HEK293 (cell line): ENCODE measurements around the gene GJA9.
A peak's percentile ranks its signal among the peaks of the same experiment; 100 is the strongest.
"Not testable (repeated sequence)": the region's sequence is repeated elsewhere in the genome, so short reads cannot be mapped to it uniquely, and the experiment has no call there.

ENCODE experiments used
- CTCF ChIA-PET: fragments of 350-600 bp; formaldehyde crosslinking; extraction: SDS; loops from one replicate; lab custom pipeline; 2021; ENCODE audit warnings: antibody characterized with exemption; lab: Yijun Ruan, JAX
- POLR2A ChIA-PET: fragments of 300-600 bp; formaldehyde crosslinking; extraction: SDS; loops from one replicate; lab custom pipeline; 2020; ENCODE audit warnings: antibody characterized with exemption, inconsistent platforms; lab: Yijun Ruan, JAX
- H3K27ac ChIP-seq: fragments of 200-500 bp; sonication (Bioruptor generic); 2 replicates; pipeline ENCODE4 v1.5.1; 2014; ENCODE audit warnings: low read depth, low read length, control low read depth, inconsistent platforms; ENCODE audit errors: extremely low read depth
- H3K36me3 ChIP-seq, 2 experiments: fragments of 200-500 bp in 1 of 2; sonication (Bioruptor generic) in 1 of 2; 1 replicate in 1 of 2; 2 replicates in 1 of 2; pipeline ENCODE4 v1.5.1; 2014 to 2017; ENCODE audit warnings: inconsistent platforms in 2 of 2, low read length in 2 of 2; ENCODE audit not compliant: control insufficient read depth in 2 of 2, insufficient read depth in 1 of 2
- H3K4me1 ChIP-seq: fragments of 200-500 bp; sonication (Bioruptor generic); 2 replicates; pipeline ENCODE4 v1.5.1; 2014; ENCODE audit warnings: mild to moderate bottlenecking, low read length, inconsistent platforms; ENCODE audit not compliant: control insufficient read depth, insufficient read depth
- H3K4me3 ChIP-seq: 2 replicates; pipeline ENCODE4 v1.5.1; 2011; ENCODE audit warnings: low read depth, mild to moderate bottlenecking, control low read depth, low read length, moderate library complexity
- H3K9me3 ChIP-seq: fragments of 200-500 bp; sonication (Bioruptor generic); 2 replicates; pipeline ENCODE4 v1.5.1; 2014; ENCODE audit warnings: low read depth, low read length, inconsistent platforms; ENCODE audit not compliant: control insufficient read depth, insufficient read depth
- HOXD13 ChIP-seq: sonication (generic); formaldehyde crosslinking; IDR thresholded peaks from 2 replicates; pipeline ENCODE4 v1.8.0; 2022; ENCODE audit warnings: missing genetic modification reagents, borderline replicate concordance
- KLF9 ChIP-seq: fragments of 450-650 bp; formaldehyde crosslinking; IDR thresholded peaks from 2 replicates; pipeline ENCODE4 v1.5.1; 2016; ENCODE audit warnings: missing biosample characterization, missing genetic modification characterization, low read depth
- OSR2 ChIP-seq: fragments of 450-650 bp; formaldehyde crosslinking; IDR thresholded peaks from 2 replicates; pipeline ENCODE4 v1.5.1; 2016; ENCODE audit warnings: missing biosample characterization, missing genetic modification characterization
- PRDM1 ChIP-seq: fragments of 450-650 bp; formaldehyde crosslinking; IDR thresholded peaks from 2 replicates; pipeline ENCODE4; 2016; ENCODE audit warnings: missing biosample characterization, missing genetic modification characterization
- REPIN1 ChIP-seq: fragments of 450-650 bp; formaldehyde crosslinking; IDR thresholded peaks from 2 replicates; pipeline ENCODE4 v1.5.1; 2017; ENCODE audit warnings: missing biosample characterization, missing genetic modification characterization, low read depth
- ZNF146 ChIP-seq: fragments of 450-650 bp; formaldehyde crosslinking; IDR thresholded peaks from 2 replicates; pipeline ENCODE4 v1.5.1; 2016; ENCODE audit warnings: missing biosample characterization, missing genetic modification characterization
- ZNF391 ChIP-seq: fragments of 450-650 bp; formaldehyde crosslinking; IDR thresholded peaks from 2 replicates; pipeline ENCODE4 v1.5.1; 2016; ENCODE audit warnings: low read depth, missing biosample characterization, missing genetic modification characterization, borderline replicate concordance
- ZNF433 ChIP-seq: fragments of 450-650 bp; formaldehyde crosslinking; IDR thresholded peaks from 2 replicates; pipeline ENCODE4 v1.5.1; 2016; ENCODE audit warnings: missing biosample characterization, missing genetic modification characterization, low read depth
- ZNF510 ChIP-seq: fragments of 450-650 bp; formaldehyde crosslinking; IDR thresholded peaks from 2 replicates; pipeline ENCODE4 v1.5.1; 2018; ENCODE audit warnings: mild to moderate bottlenecking, missing genetic modification characterization, missing biosample characterization; ENCODE audit not compliant: insufficient replicate concordance
- ZNF548 ChIP-seq: fragments of 450-650 bp; formaldehyde crosslinking; IDR thresholded peaks from 2 replicates; pipeline ENCODE4 v1.5.1; 2016; ENCODE audit warnings: missing biosample characterization, missing genetic modification characterization
- ZNF596 ChIP-seq: fragments of 450-650 bp; IDR thresholded peaks from 2 replicates; pipeline ENCODE4 v1.5.0; 2018; ENCODE audit warnings: missing biosample characterization, mild to moderate bottlenecking, missing genetic modification characterization, moderate library complexity
- ZNF610 ChIP-seq: fragments of 450-650 bp; formaldehyde crosslinking; IDR thresholded peaks from 2 replicates; pipeline ENCODE4 v1.5.1; 2016; ENCODE audit warnings: missing biosample characterization, missing genetic modification characterization, borderline replicate concordance
- ZNF626 ChIP-seq: fragments of 450-650 bp; sonication (Bioruptor Pico); formaldehyde crosslinking; IDR thresholded peaks from 2 replicates; pipeline ENCODE4 v1.5.1; 2018; ENCODE audit warnings: missing biosample characterization, missing genetic modification characterization, inconsistent platforms
- ZNF785 ChIP-seq: fragments of 450-650 bp; formaldehyde crosslinking; IDR thresholded peaks from 2 replicates; pipeline ENCODE4 v1.5.1; 2016; ENCODE audit warnings: missing biosample characterization, missing genetic modification characterization
- ZNF830 ChIP-seq: fragments of 450-650 bp; IDR thresholded peaks from 2 replicates; pipeline ENCODE4 v1.5.0; 2018; ENCODE audit warnings: missing biosample characterization, missing genetic modification characterization, low read depth, mild to moderate bottlenecking, moderate library complexity
- ZSCAN23 ChIP-seq: fragments of 450-650 bp; formaldehyde crosslinking; IDR thresholded peaks from 2 replicates; pipeline ENCODE4 v1.5.1; 2016; ENCODE audit warnings: missing biosample characterization, missing genetic modification characterization
- TF ChIP-seq, protein P1 (sequence below): fragments of 450-650 bp; formaldehyde crosslinking; IDR thresholded peaks from 2 replicates; pipeline ENCODE4 v1.5.1; 2016; ENCODE audit warnings: missing biosample characterization, missing genetic modification characterization
- TF ChIP-seq, protein P2 (sequence below): fragments of 450-650 bp; formaldehyde crosslinking; IDR thresholded peaks from 2 replicates; pipeline ENCODE4 v1.5.1; 2016; ENCODE audit warnings: missing biosample characterization, missing genetic modification characterization, borderline replicate concordance
- TF ChIP-seq, protein P3 (sequence below): fragments of 450-650 bp; formaldehyde crosslinking; IDR thresholded peaks from 2 replicates; pipeline ENCODE4 v1.5.1; 2016; ENCODE audit warnings: missing biosample characterization, missing genetic modification characterization
- TF ChIP-seq, protein P4 (sequence below): fragments of 450-650 bp; formaldehyde crosslinking; IDR thresholded peaks from 2 replicates; pipeline ENCODE4 v1.5.1; 2016; ENCODE audit warnings: missing biosample characterization, missing genetic modification characterization

Gene GJA9

DNA sequence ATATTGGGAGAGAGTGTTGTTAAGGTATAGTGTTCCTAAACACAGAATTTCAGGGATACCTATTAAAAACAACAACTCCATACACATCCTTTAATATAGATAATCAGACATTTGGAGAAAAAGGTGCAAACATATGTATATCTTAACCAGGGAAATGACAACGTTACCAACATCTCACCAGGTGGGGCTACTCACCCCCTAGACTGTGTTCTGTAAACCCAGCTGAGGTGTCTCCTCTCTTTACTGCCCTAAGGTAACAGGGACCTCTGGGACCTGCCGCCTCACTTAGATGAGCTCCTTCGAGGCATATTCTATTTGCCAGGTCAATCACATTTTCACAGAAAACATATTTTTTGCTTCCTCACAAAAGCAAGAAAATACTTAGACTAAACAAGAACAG is 35.2 kb downstream of the GJA9 start:
- Histone ChIP-seq H3K27ac (no peak overlapping the region), H3K4me3 (no peak overlapping the region), H3K9me3 (no peaks in the 10 kb centered on the region), H3K36me3 (peaks cover 56 to 83% of the 10 kb centered on the region in 2 experiments), H3K4me1 (no peaks in the 10 kb centered on the region)
- TF ChIP-seq PRDM1 (no peak), OSR2 (tag by site-specific recombination) (no peak), ZNF510 (tag by site-specific recombination) (no peak), HOXD13 (CRISPR knock-in tag) (no peak), ZNF626 (tag by site-specific recombination) (no peak), ZNF548 (tag by site-specific recombination) (no peak), ZNF785 (tag by site-specific recombination) (no peak), KLF9 (tag by site-specific recombination) (no peak), ZNF391 (tag by site-specific recombination) (no peak), ZNF433 (no peak), ZNF596 (tag by site-specific recombination) (no peak), ZNF830 (no peak), ZNF610 (tag by site-specific recombination) (no peak), ZSCAN23 (no peak), REPIN1 (tag by site-specific recombination) (no peak)
- TF ChIP-seq, protein P1, sequence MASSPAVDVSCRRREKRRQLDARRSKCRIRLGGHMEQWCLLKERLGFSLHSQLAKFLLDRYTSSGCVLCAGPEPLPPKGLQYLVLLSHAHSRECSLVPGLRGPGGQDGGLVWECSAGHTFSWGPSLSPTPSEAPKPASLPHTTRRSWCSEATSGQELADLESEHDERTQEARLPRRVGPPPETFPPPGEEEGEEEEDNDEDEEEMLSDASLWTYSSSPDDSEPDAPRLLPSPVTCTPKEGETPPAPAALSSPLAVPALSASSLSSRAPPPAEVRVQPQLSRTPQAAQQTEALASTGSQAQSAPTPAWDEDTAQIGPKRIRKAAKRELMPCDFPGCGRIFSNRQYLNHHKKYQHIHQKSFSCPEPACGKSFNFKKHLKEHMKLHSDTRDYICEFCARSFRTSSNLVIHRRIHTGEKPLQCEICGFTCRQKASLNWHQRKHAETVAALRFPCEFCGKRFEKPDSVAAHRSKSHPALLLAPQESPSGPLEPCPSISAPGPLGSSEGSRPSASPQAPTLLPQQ, result no peak
- TF ChIP-seq, protein P2, sequence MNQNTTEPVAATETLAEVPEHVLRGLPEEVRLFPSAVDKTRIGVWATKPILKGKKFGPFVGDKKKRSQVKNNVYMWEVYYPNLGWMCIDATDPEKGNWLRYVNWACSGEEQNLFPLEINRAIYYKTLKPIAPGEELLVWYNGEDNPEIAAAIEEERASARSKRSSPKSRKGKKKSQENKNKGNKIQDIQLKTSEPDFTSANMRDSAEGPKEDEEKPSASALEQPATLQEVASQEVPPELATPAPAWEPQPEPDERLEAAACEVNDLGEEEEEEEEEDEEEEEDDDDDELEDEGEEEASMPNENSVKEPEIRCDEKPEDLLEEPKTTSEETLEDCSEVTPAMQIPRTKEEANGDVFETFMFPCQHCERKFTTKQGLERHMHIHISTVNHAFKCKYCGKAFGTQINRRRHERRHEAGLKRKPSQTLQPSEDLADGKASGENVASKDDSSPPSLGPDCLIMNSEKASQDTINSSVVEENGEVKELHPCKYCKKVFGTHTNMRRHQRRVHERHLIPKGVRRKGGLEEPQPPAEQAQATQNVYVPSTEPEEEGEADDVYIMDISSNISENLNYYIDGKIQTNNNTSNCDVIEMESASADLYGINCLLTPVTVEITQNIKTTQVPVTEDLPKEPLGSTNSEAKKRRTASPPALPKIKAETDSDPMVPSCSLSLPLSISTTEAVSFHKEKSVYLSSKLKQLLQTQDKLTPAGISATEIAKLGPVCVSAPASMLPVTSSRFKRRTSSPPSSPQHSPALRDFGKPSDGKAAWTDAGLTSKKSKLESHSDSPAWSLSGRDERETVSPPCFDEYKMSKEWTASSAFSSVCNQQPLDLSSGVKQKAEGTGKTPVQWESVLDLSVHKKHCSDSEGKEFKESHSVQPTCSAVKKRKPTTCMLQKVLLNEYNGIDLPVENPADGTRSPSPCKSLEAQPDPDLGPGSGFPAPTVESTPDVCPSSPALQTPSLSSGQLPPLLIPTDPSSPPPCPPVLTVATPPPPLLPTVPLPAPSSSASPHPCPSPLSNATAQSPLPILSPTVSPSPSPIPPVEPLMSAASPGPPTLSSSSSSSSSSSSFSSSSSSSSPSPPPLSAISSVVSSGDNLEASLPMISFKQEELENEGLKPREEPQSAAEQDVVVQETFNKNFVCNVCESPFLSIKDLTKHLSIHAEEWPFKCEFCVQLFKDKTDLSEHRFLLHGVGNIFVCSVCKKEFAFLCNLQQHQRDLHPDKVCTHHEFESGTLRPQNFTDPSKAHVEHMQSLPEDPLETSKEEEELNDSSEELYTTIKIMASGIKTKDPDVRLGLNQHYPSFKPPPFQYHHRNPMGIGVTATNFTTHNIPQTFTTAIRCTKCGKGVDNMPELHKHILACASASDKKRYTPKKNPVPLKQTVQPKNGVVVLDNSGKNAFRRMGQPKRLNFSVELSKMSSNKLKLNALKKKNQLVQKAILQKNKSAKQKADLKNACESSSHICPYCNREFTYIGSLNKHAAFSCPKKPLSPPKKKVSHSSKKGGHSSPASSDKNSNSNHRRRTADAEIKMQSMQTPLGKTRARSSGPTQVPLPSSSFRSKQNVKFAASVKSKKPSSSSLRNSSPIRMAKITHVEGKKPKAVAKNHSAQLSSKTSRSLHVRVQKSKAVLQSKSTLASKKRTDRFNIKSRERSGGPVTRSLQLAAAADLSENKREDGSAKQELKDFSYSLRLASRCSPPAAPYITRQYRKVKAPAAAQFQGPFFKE (tag by site-specific recombination), result no peak
- TF ChIP-seq, protein P3, sequence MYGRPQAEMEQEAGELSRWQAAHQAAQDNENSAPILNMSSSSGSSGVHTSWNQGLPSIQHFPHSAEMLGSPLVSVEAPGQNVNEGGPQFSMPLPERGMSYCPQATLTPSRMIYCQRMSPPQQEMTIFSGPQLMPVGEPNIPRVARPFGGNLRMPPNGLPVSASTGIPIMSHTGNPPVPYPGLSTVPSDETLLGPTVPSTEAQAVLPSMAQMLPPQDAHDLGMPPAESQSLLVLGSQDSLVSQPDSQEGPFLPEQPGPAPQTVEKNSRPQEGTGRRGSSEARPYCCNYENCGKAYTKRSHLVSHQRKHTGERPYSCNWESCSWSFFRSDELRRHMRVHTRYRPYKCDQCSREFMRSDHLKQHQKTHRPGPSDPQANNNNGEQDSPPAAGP (tag by site-specific recombination), result no peak
- POLR2A ChIA-PET, result interaction anchor here (1.4 kb wide), 1 partner anchor 10 kb away, joined by 4 read pairs; no protein-coding TSS in a partner anchor
- CTCF ChIA-PET, result interaction anchor here (0.6 to 1.4 kb wide), 4 partner anchors 9 to 246 kb away, joined by 3 to 6 read pairs (median 4); no protein-coding TSS in a partner anchor

DNA sequence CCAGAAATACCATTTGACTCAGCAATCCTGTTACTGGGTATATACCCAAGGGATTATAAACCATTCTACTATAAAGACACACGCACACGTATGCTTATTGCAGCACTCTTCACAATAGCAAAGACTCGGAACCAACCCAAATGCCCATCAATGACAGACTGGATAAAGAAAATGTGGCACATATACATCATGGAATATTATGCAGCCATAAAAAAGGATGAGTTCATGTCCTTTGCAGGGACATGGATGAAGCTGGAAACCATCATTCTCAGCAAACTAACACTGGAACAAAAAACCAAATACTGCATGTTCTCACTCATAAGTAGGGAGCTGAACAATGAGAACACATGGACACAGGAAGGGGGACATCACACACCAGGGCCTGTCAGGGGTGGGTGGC is 36.3 kb downstream of the GJA9 start:
- H3K4me3 ChIP-seq, H3K9me3 ChIP-seq, H3K4me1 ChIP-seq, H3K27ac ChIP-seq, POLR2A ChIA-PET: not testable (repeated sequence)
- CTCF ChIA-PET, result interaction anchor here (0.6 to 0.9 kb wide), 3 partner anchors 8 to 386 kb away, joined by 3 to 4 read pairs (median 3); no protein-coding TSS in a partner anchor
- H3K36me3 ChIP-seq, result peaks cover 50 to 82% of the 10 kb centered on the region in 2 experiments
- TF ChIP-seq, protein P4, sequence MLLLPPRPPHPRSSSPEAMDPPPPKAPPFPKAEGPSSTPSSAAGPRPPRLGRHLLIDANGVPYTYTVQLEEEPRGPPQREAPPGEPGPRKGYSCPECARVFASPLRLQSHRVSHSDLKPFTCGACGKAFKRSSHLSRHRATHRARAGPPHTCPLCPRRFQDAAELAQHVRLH (tag by site-specific recombination), result 0 out of 2 replicates have a peak, but pooled peaks have one; percentile 24
- TF ChIP-seq ZNF146 (tag by site-specific recombination), result peak; percentile 96
